Endothelial cell of umbilical vein (primary cell): ENCODE results near the gene GLI2. TPM values are rescaled to one million over a fixed set of nuclear protein-coding genes. Genes with fewer than 3 reads are reported as not detected.

Source experiments
- BruUV-seq: library from RNA; stranded (reverse); fragments of 400-500 nt; replicated peaks from 2 replicates; lab custom pipeline; 2021; lab: Mats Ljungman, UMichigan
- CTCF ChIA-PET: fragments of 300-600, 350-600 bp; sonication (Branson Sonifier 250); formaldehyde crosslinking; loops from one replicate; lab custom pipeline; 2021; ENCODE audit warnings: antibody characterized with exemption, inconsistent platforms; lab: Charles Lee
- POLR2A ChIA-PET: fragments of 300-600, 350-600 bp; sonication (Branson Sonifier 250); formaldehyde crosslinking; loops from one replicate; lab custom pipeline; 2021; ENCODE audit warnings: antibody characterized with exemption, inconsistent platforms; lab: Charles Lee
- DNase-seq: peaks from one replicate; pipeline ENCODE4 v3.0.0-alpha.2; 2011; ENCODE audit warnings: low read depth, low spot score
- FAIRE-seq: peaks from 2 replicates; lab custom pipeline; 2011; peaks lifted over from hg19 to GRCh38; lab: Jason Lieb, UNC
- H2AFZ ChIP-seq: 2 replicates; pipeline ENCODE4 v1.6.0; 2012; ENCODE audit warnings: low read depth, low read length, control low read depth, inconsistent platforms
- H3K27ac ChIP-seq: 2 replicates; pipeline ENCODE4 v1.5.1; 2011; ENCODE audit warnings: low read depth, mild to moderate bottlenecking, control low read depth, low read length, moderate library complexity; ENCODE audit not compliant: insufficient read depth
- H3K27me3 ChIP-seq, 2 experiments: 2 replicates each; pipeline versions ENCODE4 v1.6.0 to v1.6.1; 2011; ENCODE audit warnings: low read length in 2 of 2, mixed read lengths in 1 of 2; ENCODE audit not compliant: control insufficient read depth in 2 of 2, insufficient read depth in 2 of 2
- H3K36me3 ChIP-seq, 2 experiments: 2 replicates in 1 of 2; 3 replicates in 1 of 2; pipeline ENCODE4 v1.5.1; 2011; ENCODE audit warnings: low read length in 2 of 2, mild to moderate bottlenecking in 1 of 2, moderate library complexity in 1 of 2; ENCODE audit not compliant: control insufficient read depth in 2 of 2, insufficient read depth in 2 of 2; ENCODE audit errors: extremely low read depth in 1 of 2
- H3K4me1 ChIP-seq: 3 replicates; pipeline ENCODE4 v1.5.1; 2011; ENCODE audit warnings: mild to moderate bottlenecking, low read length; ENCODE audit not compliant: control insufficient read depth, insufficient read depth; ENCODE audit errors: extremely low read depth
- H3K4me2 ChIP-seq: 2 replicates; pipeline ENCODE4 v1.6.1; 2011; ENCODE audit warnings: low read length, control low read depth, mixed read lengths; ENCODE audit not compliant: insufficient read depth
- H3K4me3 ChIP-seq, 3 experiments: fragments of 200-600 bp in 1 of 3; sonication (generic), shearing (Covaris generic) in 1 of 3; replicated peaks in 1 of 3; 2 replicates each; pipeline ENCODE4 v1.5.1; 2011 to 2016; ENCODE audit warnings: control low read depth in 3 of 3, low read length in 3 of 3, mild to moderate bottlenecking in 2 of 3, inconsistent platforms in 1 of 3, low read depth in 1 of 3, moderate library complexity in 1 of 3; ENCODE audit not compliant: insufficient read depth in 1 of 3
- H3K79me2 ChIP-seq: 2 replicates; pipeline ENCODE4 v1.6.0; 2012; ENCODE audit warnings: low read length, inconsistent platforms; ENCODE audit not compliant: control insufficient read depth, insufficient read depth
- H3K9ac ChIP-seq: replicated peaks from 2 replicates; pipeline ENCODE3; 2011; ENCODE audit warnings: low read length, control low read depth; ENCODE audit not compliant: insufficient read depth; ENCODE audit errors: extremely low read depth
- H3K9me1 ChIP-seq: replicated peaks from 3 replicates; pipeline ENCODE4 v1.6.0; 2011; ENCODE audit warnings: mild to moderate bottlenecking, low read length; ENCODE audit not compliant: control insufficient read depth, insufficient read depth; ENCODE audit errors: extremely low read depth
- H3K9me3 ChIP-seq: replicated peaks from 2 replicates; pipeline ENCODE4 v1.5.1; 2012; ENCODE audit warnings: low read length, inconsistent platforms; ENCODE audit not compliant: control insufficient read depth, insufficient read depth
- H4K20me1 ChIP-seq: replicated peaks from 2 replicates; pipeline ENCODE3; 2011; ENCODE audit warnings: mild to moderate bottlenecking, low read length; ENCODE audit not compliant: control insufficient read depth, insufficient read depth; ENCODE audit errors: extremely low read depth
- EZH2 ChIP-seq: IDR thresholded peaks from 2 replicates; pipeline ENCODE4 v1.6.1; 2012; ENCODE audit warnings: borderline replicate concordance, low read depth, mild to moderate bottlenecking, moderate library complexity, low read length, inconsistent platforms; ENCODE audit not compliant: severe bottlenecking
- FOS ChIP-seq: IDR thresholded peaks from 2 replicates; pipeline ENCODE4 v1.6.1; 2011; ENCODE audit warnings: mild to moderate bottlenecking, low read length, moderate library complexity, borderline replicate concordance; ENCODE audit not compliant: insufficient read depth
- GATA2 ChIP-seq: IDR thresholded peaks from 2 replicates; pipeline ENCODE4 v1.7.0; 2011; ENCODE audit warnings: low read depth, mild to moderate bottlenecking, moderate library complexity, mixed read lengths, low read length; ENCODE audit not compliant: insufficient read length, insufficient read depth
- JUN ChIP-seq: IDR thresholded peaks from 2 replicates; pipeline ENCODE4 v1.6.1; 2011; ENCODE audit warnings: borderline replicate concordance, low read depth; ENCODE audit not compliant: insufficient read length, insufficient read depth
- MYC ChIP-seq: IDR thresholded peaks from one replicate; pipeline ENCODE4 v1.6.1; 2011; ENCODE audit warnings: mild to moderate bottlenecking, low read depth, low read length
- POLR2A ChIP-seq: IDR thresholded peaks from 2 replicates; pipeline ENCODE4 v1.6.1; 2012; ENCODE audit warnings: low read depth, mild to moderate bottlenecking, control low read depth, low read length
- POLR2AphosphoS5 ChIP-seq: IDR thresholded peaks from 2 replicates; pipeline ENCODE4 v1.6.1; 2012; ENCODE audit warnings: low read depth, mild to moderate bottlenecking, control low read depth, low read length, moderate library complexity; ENCODE audit not compliant: insufficient read depth
- dilution Hi-C: fragments of 300-500 bp; cut with MboI; formaldehyde crosslinking; loops from one replicate; pipeline ENCODE4 v1.15.0; 2019; ENCODE audit warnings: low sequenced_read_pairs; ENCODE audit not compliant: extremely low pct_ligation_motif_present
- intact Hi-C: fragments of 100-400 bp; cut with micrococcal nuclease; formaldehyde crosslinking; loops from one replicate; pipeline ENCODE4 v1.10.0; 2022
- polyA plus RNA-seq, 4 experiments: library from polyadenylated mRNA; depleted of rRNA in 3 of 4; stranded (reverse) in 3 of 4; unstranded in 1 of 4; fragments of >200 nt; gene quantifications; 2 replicates each; pipeline versions ENCODE4 v1.2.1 to v1.2.3, GENCODE V29; 2011 to 2012; ENCODE audit warnings: missing spikeins in 1 of 4
- total RNA-seq: library from RNA; stranded (reverse); gene quantifications from 2 replicates; pipeline ENCODE4 v1.2.3, GENCODE V29; 2021
- TF ChIP-seq, protein P1 (sequence below): IDR thresholded peaks from 2 replicates; pipeline ENCODE4 v1.6.1; 2011; ENCODE audit not compliant: insufficient read depth, insufficient read length
- TF ChIP-seq, protein P2 (sequence below), 2 donors: IDR thresholded peaks; 1 replicate in 1 of 2; 2 replicates in 1 of 2; pipeline ENCODE4 v1.5.1; 2011; ENCODE audit warnings: low read length in 2 of 2, mild to moderate bottlenecking in 2 of 2, moderate library complexity in 2 of 2, control low read depth in 1 of 2, inconsistent platforms in 1 of 2, low read depth in 1 of 2; ENCODE audit not compliant: insufficient read depth in 1 of 2; ENCODE audit errors: extremely low read depth in 1 of 2

The GLI2 gene
- total and polyA plus RNA-seq, 2 donors (not counting 3 experiments of a cell fraction or from before 2014, with no cell fraction given), result 0.13 TPM; not detected in 1

DNA sequence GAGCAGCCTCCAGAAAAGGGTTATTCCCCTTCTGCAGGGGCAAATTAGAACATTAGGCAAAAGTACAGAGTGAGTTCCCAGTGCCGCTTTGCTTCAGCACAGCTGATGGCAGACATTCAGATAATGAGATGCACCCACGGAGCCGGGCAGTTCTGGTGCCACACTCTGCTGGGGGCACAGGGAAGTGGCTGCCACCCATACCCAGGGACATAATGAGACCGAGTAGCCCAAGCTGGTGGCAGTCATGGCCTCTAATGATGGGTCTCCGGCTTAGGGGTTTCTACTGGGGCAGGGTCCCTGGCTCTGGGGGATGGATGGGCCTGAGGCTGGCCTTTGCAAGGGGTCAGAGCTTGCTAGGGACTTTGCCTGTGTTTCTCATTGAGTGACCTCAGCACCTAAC, 26.2 kb downstream of the GLI2 start:
- H3K9me1 ChIP-seq, result no peaks in the 10 kb centered on the region
- peaks cover 15% of the 10 kb centered on the region for H3K4me1 ChIP-seq
- H3K36me3 ChIP-seq, result no peaks in the 10 kb centered on the region
- ChIA-PET CTCF (interaction anchor here (1.0 kb wide), 1 partner anchor 26 kb away, joined by 4 read pairs; the partner anchor contains the start of gene GLI2), POLR2A (no interaction called here)
- H2AFZ ChIP-seq, result no peak overlapping the region
- no TSS peak for BruUV-seq
- DNase-seq (no peak), FAIRE-seq (no peak)
- no peak overlapping the region for H3K4me2 ChIP-seq
- TF ChIP-seq POLR2AphosphoS5 (no peak), JUN (no peak), POLR2A (no peak), GATA2 (no peak), EZH2 (no peak), FOS (no peak), MYC (no peak)
- TF ChIP-seq, protein P1, sequence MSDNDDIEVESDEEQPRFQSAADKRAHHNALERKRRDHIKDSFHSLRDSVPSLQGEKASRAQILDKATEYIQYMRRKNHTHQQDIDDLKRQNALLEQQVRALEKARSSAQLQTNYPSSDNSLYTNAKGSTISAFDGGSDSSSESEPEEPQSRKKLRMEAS, result no peak
- TF ChIP-seq, protein P2, sequence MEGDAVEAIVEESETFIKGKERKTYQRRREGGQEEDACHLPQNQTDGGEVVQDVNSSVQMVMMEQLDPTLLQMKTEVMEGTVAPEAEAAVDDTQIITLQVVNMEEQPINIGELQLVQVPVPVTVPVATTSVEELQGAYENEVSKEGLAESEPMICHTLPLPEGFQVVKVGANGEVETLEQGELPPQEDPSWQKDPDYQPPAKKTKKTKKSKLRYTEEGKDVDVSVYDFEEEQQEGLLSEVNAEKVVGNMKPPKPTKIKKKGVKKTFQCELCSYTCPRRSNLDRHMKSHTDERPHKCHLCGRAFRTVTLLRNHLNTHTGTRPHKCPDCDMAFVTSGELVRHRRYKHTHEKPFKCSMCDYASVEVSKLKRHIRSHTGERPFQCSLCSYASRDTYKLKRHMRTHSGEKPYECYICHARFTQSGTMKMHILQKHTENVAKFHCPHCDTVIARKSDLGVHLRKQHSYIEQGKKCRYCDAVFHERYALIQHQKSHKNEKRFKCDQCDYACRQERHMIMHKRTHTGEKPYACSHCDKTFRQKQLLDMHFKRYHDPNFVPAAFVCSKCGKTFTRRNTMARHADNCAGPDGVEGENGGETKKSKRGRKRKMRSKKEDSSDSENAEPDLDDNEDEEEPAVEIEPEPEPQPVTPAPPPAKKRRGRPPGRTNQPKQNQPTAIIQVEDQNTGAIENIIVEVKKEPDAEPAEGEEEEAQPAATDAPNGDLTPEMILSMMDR (IDR thresholded peaks at IDR 0.05; ENCODE audit: extremely low read depth in 1 of 2, insufficient read depth in 1 of 2, low read depth in 1 of 2, low read length in 2 of 2), result no peak
- dilution Hi-C loops (no loop called here), intact Hi-C loops (no loop called here)
- no peaks in the 10 kb centered on the region for H3K9me3 ChIP-seq
- no peaks in the 10 kb centered on the region for H3K79me2 ChIP-seq
- no peaks in the 10 kb centered on the region for H4K20me1 ChIP-seq
- no peak overlapping the region for H3K4me3 ChIP-seq
- H3K27me3 ChIP-seq, result no peaks in the 10 kb centered on the region
- H3K9ac ChIP-seq, result no peak overlapping the region
- H3K27ac ChIP-seq, result no peak overlapping the region
